Activated CD8-positive, alpha-beta memory T cell treated with anti-CD3 and anti-CD28 coated beads for 1 hour (primary cell): ENCODE data around the gene PAOX.

Source experiments
- DNase-seq, 2 donors: peaks; one replicate each; pipeline ENCODE4 v3.0.0-alpha.2; 2020; ENCODE audit warnings: low read depth in 1 of 2; ENCODE audit errors: extremely low read depth in 1 of 2

Gene PAOX

DNA sequence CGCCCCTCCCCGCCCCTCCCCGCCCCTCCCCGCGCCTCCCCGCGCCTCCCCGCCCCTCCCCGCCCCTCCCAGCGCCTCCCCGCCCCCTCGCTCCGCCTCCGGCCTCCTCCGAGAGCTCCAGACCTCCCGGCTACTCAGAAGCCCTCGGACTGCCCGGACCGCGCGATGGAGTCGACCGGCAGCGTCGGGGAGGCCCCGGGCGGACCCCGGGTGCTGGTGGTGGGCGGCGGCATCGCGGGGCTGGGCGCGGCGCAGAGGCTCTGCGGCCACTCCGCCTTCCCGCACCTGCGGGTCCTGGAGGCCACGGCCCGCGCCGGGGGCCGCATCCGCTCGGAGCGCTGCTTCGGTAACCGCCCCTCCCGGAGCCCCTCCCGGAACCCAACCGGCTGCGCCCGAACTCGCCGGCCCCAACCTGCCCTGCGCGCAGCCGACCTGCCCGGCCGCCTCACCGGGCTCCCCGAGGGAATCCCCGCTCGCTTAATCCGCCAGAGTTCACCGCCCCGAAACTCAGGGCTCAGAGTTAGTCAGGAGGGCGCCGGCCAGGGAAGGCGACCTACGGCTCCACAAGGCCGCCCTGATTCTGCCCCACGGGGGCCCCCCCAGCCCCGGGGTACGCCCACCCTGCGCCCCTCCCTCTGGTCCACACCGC is at the start of gene PAOX:
Gene PAOX, plus strand, starts transcription at position 111 of the 649 bp plus-strand sequence. Its CDS starts 55 bp downstream, at position 166.
- no peak for DNase-seq

- DNase-seq: peak; percentile 67 to 85
These were observed 49.4 kb upstream of the PAOX start for GRCh38 chr10:133329491-133330202.

- DNase-seq: no peak
These were observed 45.9 kb upstream of the PAOX start for GRCh38 chr10:133332936-133333699.

DNA sequence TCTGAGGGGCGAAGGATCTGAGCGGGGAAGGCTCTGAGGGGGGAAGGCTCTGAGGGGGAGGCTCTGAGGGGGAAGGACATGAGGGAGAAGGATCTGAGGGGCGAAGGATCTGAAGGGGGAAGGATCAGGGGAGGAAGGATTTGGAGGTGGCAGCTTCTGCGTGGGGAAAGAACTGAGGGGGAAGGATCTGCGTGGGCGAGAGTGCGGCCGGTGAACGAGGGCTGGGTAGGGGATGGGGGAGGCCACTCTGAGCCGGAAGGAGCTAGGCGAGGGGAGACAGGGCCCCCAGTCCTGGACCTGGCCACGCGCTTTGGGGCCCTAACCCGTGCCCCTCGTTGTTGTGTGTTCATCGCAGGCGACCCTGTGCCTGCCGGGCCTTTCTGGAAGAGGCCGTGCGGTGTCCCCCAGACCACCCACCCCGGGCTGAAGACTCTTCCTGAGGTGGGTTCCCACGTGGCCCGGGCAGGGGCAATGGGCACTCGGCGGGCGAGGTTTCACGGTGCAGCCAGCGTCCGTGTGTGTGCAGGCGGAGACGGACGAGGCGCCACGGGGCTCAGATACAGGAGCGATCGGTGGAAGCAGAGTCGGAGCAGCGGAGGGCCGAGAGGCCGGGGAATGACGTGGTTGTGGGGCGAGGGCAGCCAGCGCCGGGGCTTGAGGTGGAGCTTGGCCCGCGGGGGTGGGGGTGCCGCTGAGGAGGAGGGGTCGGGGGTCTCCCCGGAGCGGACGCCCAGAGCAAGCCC is 44.4 kb upstream of the PAOX start:
- DNase-seq: no peak

DNA sequence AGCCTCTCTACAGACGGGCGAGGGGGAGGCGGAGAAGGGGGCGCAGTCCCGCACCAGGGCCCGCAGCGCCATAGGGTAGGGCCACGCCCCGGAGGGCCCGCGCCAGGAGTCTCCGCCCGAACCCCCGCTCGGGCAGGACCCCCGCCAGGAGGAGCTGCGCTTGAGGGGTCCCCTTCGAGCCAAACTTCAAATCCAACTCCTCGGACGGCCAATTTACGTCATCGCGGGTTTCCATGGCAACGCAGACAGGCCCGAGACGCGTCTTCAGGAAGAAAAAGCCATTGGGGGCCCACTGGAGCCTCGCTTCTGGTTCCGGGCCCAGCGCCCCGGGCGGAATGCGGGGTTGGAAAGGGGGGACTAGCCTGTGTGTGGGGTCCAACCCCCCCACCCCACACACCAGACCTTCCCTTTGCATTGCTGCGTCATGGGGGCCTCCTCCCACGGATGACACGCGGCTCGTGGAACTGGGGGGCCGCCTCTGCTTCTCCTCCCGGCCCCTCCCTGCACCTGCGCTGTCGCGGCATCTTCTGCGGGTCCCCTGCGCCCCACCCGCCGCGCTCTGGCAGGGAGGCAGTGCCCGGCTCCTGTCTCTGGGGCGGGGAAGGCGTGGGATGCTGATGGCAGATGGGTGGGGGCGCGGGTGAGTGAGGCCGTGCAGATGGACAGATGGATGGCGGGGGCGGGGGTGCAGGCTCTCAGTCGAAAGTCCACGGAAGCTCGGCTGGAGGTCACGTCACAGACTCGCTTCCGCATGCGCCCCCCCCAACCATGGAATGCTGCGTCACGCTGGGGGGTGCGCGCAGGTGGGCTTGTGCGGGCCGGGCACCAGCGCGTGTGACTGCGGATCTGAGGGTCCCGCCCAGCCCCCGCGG is 43.6 kb upstream of the PAOX start:
- DNase-seq: peak; percentile 71 to 86

DNA sequence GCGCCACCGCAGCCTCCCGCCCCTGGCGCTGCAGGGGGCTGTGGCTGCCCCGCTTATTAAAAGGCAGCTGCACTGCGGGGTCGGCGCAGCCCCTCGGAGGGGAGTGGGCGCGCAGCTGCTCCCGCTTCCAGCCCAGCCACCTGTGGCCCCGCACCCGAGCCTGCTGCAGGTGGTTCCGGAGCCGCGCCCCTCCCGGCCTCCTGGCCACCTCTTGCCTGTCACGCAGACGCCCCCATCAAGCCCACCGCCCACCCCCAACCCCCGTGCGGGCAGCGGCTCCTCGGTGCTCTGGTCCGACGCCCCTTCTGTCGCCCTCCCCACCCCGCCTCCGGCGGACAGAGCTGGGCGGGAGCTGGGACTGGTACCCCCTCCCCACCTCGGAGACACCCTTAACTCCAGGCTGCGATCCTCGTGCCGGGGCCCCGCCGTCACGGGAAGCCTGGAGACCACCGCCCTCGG is 42.9 kb upstream of the PAOX start:
- DNase-seq: no peak

DNA sequence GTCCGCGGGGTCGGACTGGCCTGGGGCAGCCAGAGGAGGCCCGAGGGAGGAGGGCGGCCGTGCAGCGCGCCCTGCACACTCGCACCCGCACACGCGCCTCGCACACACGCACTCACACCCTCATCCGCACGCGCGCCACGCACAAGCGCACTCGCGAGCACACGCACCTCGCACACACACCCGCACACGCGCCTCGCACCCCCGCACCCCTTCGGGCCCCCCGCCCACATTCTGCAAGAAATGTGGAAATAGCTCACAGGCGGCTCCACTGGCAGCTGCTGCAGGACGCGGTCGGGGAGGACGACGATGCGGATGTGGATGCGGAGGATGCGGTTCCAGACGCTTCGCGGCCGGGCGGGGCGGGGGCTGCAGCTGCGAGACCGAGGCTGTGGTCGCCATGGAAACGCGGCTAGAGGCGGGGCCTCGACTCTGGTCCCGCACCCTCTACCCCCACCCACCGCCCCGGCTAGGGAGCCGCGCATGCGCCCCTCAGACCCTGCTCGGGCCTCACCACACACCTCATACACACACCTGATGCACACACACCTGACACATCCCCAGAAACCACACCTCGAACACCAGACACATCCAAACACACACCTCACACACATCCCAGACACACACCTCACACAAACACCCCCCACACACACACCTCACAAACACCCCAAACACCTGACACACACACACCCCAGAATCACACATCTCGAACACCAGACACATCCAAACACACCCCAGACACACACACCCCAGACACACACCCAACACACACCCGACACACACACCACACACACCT is 42.3 kb upstream of the PAOX start, which contains the start of gene CALY:
Gene CALY, minus strand, starts transcription at position 320 of the 793 bp plus-strand sequence. CDS start 7,907 bp downstream, outside the sequence.
- DNase-seq: peak; percentile 63 to 66

DNA sequence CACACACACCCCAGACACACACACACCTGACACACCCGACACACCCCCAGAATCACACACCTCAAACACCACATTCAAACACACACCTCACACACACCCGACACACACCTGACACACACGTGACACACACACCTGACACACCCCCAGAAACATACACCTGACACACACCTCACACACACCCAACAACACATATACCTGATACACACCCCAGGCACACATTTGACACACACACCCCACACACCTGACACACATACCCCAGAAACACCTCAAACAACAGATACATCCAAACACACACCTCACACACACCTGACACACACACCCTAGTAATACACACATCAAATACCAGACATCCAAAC is 41.7 kb upstream of the PAOX start:
- DNase-seq: no peak

DNA sequence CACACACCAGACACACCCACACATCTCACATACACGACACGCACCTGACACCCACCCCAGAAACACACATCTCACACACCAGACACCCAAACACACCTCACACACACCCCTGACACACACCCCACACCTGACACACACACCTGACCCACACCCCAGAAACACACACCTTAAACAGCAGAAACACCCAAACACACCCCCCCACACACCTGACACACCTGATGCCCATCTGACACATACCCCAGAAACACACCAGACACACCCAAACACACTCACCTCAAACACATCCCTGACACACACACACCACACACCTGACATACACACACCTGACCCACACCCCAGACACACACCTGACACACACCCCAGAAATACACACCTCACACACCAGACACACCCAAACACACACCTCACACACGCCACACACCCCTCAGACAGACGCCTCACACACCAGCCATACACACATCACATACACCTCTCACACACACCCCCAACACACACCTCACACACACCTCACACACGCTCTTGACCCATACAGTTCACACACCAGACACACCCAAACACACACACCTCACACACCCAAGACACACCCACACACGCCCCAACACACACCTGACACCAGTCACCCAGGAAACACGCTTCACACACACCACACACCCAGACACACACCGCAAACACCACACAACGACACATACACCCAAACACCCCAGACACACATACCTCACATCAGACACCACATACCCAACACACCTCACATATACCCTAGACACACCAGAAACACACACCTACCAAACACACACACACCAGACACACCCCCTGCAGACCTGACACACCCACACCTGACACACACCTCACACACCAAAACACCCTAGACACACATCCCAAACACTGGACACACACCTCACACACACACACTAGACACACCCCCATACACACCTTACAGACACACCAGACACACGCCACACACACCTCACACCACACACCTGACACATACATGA is 40.7 kb upstream of the PAOX start:
- no peak for DNase-seq

DNA sequence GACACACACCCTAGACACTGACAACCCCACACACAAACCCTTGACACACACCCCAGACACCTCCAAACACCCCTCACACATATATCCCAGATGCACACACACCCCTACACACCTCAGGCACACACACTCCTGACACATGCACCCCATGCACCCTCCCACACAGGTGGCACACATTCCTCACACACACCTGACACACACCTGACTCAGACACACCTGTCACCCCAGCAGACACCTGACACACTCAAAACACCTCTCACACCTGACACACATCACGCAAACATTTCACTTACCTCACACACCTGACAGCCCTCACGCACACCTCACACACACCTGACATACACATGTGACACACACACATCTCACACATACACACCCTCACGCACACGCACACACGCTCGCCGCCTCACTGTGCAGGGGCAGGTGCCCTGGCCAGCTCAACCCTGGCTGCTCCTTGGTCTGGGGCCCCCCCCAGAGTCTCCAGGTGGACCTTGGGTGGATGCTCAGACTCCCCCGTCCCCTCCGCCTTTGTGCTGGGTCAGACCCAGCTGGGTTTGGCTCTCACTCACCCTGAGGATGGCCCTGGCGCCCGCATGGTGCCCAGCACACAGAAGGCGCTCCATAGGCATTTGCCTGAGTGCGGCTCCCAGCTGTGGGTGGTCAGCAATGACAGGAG is 39.2 kb upstream of the PAOX start:
- no peak for DNase-seq

DNA sequence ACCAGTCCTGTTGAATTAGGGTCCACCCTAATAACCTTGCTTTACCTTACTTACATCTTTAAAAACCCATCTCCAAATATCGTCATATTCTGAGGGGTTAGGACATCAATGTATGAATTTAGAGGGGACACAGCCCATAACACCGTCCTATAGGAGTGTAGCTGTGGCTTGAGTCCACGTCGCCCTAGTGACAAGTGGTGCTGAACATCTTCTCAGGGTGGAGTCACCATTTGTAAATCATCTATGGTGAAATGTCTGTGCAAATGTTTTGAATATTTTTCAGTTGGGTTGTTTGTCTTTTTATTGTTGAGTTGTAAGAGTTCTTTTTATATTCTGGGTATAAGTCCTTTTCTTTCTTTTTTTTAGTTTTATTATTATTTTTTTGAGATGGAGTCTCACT is 37.1 kb upstream of the PAOX start:
- DNase-seq: no peak

- no peak for DNase-seq
These were observed 36.1 kb upstream of the PAOX start for GRCh38 chr10:133342942-133343341.

- DNase-seq: no peak
These were observed 35.5 kb upstream of the PAOX start for GRCh38 chr10:133343558-133343957.

- no peak for DNase-seq
These were observed 34.8 kb upstream of the PAOX start for GRCh38 chr10:133344236-133344635.

GRCh38 chr10:133346413-133346812 is 32.6 kb upstream of the PAOX start:
- no peak for DNase-seq

DNA sequence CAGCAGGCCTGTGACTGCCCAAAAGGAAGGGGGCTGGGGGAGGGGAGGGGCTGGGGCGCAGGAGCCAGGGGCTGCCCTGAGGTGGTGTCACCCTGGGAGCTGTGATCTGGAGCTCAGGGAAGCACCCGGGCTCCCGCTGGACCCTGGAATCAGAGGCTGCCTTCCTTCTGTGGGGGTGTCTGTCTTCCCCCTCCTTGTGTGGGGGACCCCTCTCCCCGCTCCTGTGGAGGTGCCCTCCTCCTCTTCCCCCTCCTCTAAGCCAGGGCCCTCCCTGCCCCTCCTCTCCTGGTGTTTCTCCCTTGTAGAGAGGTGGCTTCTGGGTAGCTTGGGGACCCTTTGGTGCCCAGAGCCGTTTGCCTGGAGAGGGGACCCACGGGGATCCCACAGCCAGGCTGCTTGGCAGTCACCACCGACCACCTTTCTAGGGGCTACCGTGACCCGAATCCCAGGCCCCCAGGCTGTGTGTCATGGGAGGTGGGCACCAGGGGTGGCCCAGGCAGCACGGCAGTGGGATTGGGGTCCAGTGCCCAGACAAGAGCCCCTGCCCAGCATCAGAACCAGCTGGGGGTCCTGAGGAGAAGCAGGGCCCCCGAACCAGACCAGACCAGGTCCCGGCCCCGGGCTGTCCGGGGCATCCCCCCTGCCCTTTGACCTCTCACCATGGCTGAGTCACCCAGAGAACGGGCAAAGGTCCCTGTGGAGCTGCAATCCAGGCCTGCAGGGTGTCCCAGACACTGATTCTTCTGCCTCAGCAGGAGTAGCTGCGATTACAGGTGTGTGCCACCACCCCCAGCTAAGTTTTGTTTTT is 31.1 kb upstream of the PAOX start:
- DNase-seq: no peak

GRCh38 chr10:133349160-133349568 is 29.9 kb upstream of the PAOX start:
- DNase-seq: no peak
